HG03095 (cell line): ENCODE results near the gene HECTD2.

Experiments used
- ATAC-seq: cut with Tn5 transposase; IDR thresholded peaks from one replicate; pipeline ENCODE4 v1.9.1; 2021; ENCODE audit warnings: moderate library complexity; ENCODE audit not compliant: unreplicated experiment

HECTD2 gene

GRCh38 chr10:91564026-91564425 lies 153.9 kb downstream of the HECTD2 start:
- ATAC-seq = no peak
